Activated gamma-delta T cell treated with anti-CD3 and anti-CD28 coated beads, Interleukin-2, amount 50 U/mL, for 16 hours (primary cell): ENCODE results near the gene PPIL4.

Source experiments
- DNase-seq: peaks from one replicate; pipeline ENCODE4 v3.0.0-alpha.2; 2020; ENCODE audit warnings: low read depth

PPIL4 gene

DNA sequence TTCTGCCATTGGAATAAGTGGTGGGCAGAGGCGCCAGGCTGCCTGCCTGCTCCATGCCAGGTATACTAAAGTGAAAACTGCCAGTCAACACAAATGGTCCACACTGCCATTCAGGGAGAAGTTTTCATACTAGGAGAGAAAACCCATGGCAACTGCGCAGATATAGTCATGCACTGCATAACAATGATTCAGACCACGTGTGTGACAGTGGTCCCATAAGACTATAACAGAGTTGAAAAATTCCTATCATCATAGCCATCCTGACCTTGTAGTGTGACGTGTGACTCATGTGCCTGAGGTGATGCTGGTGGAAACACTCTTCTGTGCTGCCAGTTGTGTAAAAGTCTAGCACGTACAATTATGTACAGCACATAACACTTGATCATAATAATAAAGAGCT is 86.1 kb downstream of the PPIL4 start:
- no peak for DNase-seq

DNA sequence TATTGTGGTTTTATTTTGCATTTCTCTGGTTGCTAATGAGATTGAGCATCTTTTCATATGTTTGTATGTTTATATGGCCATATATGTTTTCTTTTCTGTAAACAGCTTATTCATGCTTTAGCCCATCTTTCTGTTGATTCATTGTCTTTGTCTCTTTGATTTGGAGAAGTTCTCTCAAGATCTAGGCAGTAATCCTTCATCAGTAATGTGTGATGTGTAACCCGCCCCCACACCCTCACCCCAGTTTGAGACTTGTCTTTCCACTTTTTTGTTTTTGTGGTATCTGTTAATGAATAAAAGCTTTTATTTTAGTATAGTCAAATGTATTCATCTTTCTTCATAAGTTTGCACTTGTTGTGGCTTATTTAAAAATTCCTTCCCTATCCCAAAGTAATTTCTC is 87.0 kb downstream of the PPIL4 start:
- no peak for DNase-seq

DNA sequence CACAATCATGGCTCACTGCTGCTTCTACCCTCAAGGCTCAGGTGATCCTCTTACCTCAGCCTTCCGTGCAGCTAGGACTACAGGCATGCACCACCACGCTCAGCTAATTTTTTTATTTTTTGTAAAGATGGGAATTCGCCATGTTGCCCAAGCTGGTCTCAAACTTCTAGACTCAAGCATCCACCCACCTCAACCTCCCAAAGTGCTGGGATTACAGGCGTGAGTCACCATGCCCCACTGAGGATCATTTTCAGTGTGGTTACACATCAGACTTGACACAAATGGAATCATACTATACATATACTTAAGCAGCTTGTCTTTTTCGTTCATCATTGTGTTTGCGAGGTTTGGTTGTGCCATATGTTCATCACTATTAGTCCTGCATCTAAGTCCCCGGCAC is 87.6 kb downstream of the PPIL4 start:
- DNase-seq: no peak

DNA sequence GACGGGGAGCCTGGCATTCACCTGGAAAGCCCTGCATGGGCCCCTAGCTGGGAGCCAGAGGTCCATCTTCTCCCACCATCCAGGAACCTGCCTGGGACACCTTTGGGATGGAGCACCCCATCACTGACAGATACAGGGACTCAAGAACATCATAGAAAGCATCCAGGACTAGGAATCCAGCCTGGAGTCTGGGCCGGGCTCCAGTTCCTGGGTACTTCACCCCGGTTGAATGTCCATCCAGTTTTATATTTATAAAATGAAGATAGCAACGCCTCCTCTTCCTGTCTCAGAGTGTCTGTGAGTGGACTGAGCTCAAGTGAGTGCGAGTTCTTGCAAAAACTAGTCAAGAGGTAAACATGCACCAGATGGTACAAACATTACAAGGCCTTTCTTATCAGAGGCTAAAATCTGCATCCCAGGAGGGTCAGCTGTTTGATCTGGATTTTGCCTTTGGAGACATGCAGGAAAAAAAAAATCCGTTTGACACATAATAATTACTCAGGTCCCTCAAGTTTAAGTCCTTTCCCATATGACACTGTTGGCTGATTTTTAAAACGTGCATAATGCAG is 88.4 kb downstream of the PPIL4 start:
- no peak for DNase-seq

DNA sequence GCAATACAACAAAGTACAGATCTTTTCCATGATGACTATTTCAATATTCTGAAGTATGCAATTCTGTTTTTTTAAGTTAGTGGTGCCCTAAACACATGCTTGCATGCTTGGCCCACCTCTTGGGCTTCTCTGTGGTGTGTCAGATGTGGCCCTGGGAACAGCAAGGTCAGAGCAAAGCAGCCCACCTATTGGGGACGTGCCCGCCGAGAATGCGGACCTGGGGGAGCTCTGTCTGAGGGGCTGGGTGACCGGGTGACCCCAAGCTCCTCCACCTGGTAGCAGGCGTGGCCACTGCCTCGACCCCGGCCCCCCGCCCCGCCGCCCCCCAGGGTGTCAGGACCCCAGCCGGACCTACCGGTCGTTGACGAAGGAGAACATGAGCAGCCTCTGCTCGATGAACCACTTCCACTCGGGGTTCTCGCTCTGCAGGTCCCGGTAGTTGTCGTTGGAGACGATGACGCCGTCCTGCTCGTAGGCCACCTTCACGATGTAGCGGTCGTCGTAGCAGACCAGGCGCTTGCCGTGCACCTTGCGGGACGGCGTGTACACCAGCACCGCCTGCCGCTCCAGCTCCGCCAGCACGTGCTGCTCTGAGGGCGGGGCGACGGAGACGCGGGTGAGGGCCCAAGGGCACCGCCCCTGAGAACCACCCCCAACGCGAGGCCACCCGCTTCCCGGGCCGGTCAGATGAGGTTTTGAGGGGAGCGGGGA is 89.4 kb downstream of the PPIL4 start:
- DNase-seq: no peak

DNA sequence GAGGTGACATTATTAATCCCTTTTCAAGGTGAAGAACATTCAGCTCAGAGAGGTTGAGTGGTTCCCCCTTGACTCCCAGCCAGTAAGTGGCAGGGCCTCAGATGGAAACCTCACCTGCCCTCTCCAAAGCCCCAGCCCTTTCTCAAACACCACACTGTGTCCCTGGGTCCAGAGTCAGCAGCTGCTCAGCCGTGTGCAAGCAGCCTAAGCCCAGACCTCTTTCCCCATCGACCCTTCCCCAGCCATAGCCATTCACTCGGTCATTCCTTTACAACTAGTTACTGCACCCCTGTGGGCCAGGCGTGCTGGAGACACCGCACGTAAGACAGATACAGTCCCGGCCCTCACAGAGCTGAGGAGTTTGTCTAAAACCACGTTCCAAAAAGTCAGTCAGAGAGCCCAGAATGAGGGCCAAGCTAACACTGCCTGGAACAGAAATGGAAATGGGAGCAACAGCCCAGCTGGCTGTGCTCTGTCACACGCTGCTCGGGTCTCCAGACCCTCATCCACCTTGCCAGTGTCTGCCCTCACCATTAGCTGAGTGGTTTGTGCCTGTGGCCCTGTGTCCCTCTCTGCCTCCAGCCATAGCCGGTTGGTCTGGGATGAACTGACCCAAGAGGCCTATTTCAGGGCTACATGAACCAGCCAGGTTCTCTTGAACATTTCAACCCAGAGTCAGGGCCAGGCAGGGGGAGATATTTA is 90.7 kb downstream of the PPIL4 start:
- no peak for DNase-seq
